Measurements from ENCODE around the gene ACSL5. TPM values are rescaled to one million over a fixed set of nuclear protein-coding genes. Genes with fewer than 3 reads are reported as not detected.

ACSL5 gene
- total RNA-seq, 1 experiment from 2014 or later, result 1.4 TPM

GRCh38 chr10:112442063-112442462 lies 68.1 kb downstream of the ACSL5 start:
- Histone ChIP-seq H3K4me2 (ENCODE audit: low read length) (no peak overlapping the region), H3K27me3 (ENCODE audit: low read length) (no peaks in the 10 kb centered on the region), H3K9ac (ENCODE audit: low read length) (no peak overlapping the region), H3K9me3 (ENCODE audit: low read length) (no peaks in the 10 kb centered on the region), H3K79me2 (ENCODE audit: low read length) (peaks cover 24% of the 10 kb centered on the region), H3K4me1 (ENCODE audit: insufficient read depth, low read length) (peaks cover 7% of the 10 kb centered on the region), H3K9me2 (replicated peaks; ENCODE audit: low read length) (no peaks in the 10 kb centered on the region), H3F3A (ENCODE audit: low read length, unreplicated experiment) (no peaks in the 10 kb centered on the region), H3K4me3 (ENCODE audit: low read length) (no peak overlapping the region), H2AFZ (ENCODE audit: low read length) (no peak overlapping the region), H3K27ac (ENCODE audit: low read length) (no peak overlapping the region), H3K36me3 (ENCODE audit: low read depth, low read length) (peaks cover 22% of the 10 kb centered on the region), H4K20me1 (ENCODE audit: low read length) (no peaks in the 10 kb centered on the region)
- intact Hi-C loops (cut with micrococcal nuclease), result no loop called here
- BruUV-seq (replicated peaks), result no TSS peak
- ChIA-PET POLR2A (ENCODE audit: unreplicated experiment) (no interaction called here), CTCF (no interaction called here)
- TF ChIP-seq CTCF (conservative IDR thresholded peaks at IDR 0.05; ENCODE audit: low read depth, low read length) (no peak), EZH2phosphoT487 (IDR thresholded peaks at IDR 0.05; ENCODE audit: borderline replicate concordance, low read length) (no peak), EZH2 (IDR thresholded peaks at IDR 0.05; ENCODE audit: low read length, unreplicated experiment) (no peak)
- ATAC-seq (no peak), DNase-seq (no peak)

GRCh38 chr10:112446055-112446854 lies 72.3 kb downstream of the ACSL5 start:
- TF ChIP-seq CTCF (conservative IDR thresholded peaks at IDR 0.05; ENCODE audit: low read depth, low read length) (no peak), EZH2phosphoT487 (IDR thresholded peaks at IDR 0.05; ENCODE audit: borderline replicate concordance, low read length) (no peak), EZH2 (IDR thresholded peaks at IDR 0.05; ENCODE audit: low read length, unreplicated experiment) (no peak)
- Histone ChIP-seq H3K4me1 (ENCODE audit: insufficient read depth, low read length) (peaks cover 11% of the 10 kb centered on the region), H3K36me3 (ENCODE audit: low read depth, low read length) (peaks cover 20% of the 10 kb centered on the region), H3K4me2 (ENCODE audit: low read length) (peak overlapping the region; percentile 95), H3F3A (ENCODE audit: low read length, unreplicated experiment) (no peaks in the 10 kb centered on the region), H3K9ac (ENCODE audit: low read length) (peak overlapping the region; percentile 93), H3K79me2 (ENCODE audit: low read length) (peaks cover 51% of the 10 kb centered on the region), H3K27me3 (ENCODE audit: low read length) (no peaks in the 10 kb centered on the region), H4K20me1 (ENCODE audit: low read length) (no peaks in the 10 kb centered on the region), H3K27ac (ENCODE audit: low read length) (peak overlapping the region; percentile 71), H3K9me2 (replicated peaks; ENCODE audit: low read length) (no peaks in the 10 kb centered on the region), H3K4me3 (ENCODE audit: low read length) (peak overlapping the region; percentile 98), H2AFZ (ENCODE audit: low read length) (peak overlapping the region; percentile 93), H3K9me3 (ENCODE audit: low read length) (no peaks in the 10 kb centered on the region)
- POLR2A ChIA-PET (ENCODE audit: unreplicated experiment), result no interaction called here
- ATAC-seq (peak; percentile 37; the same call in 1 of the 2 replicates), DNase-seq (no peak)
- CTCF ChIA-PET, result interaction anchor here (0.6 kb wide), 1 partner anchor 27 kb away, joined by 3 read pairs; no protein-coding TSS in a partner anchor
- intact Hi-C loops (cut with micrococcal nuclease), result no loop called here
- BruUV-seq (replicated peaks), result TSS peak; percentile 45

Data from PC-3 (cell line).